CD4-positive, alpha-beta T cell treated with Interleukin-6 for 4 hours (primary cell): Measurements from ENCODE around the gene DUSP3.

ENCODE experiments used
- DNase-seq: peaks from one replicate; pipeline ENCODE4 v3.0.0-alpha.2; 2020; ENCODE audit warnings: mixed read lengths

The DUSP3 gene

GRCh38 chr17:43723697-43724359 lies 54.9 kb downstream of the DUSP3 start:
- no peak for DNase-seq

- DNase-seq = no peak
Measured at GRCh38 chr17:43722870-43723665, 55.7 kb downstream of the DUSP3 start.

- DNase-seq = no peak
Measured at GRCh38 chr17:43722269-43722619, 56.5 kb downstream of the DUSP3 start.

DNA sequence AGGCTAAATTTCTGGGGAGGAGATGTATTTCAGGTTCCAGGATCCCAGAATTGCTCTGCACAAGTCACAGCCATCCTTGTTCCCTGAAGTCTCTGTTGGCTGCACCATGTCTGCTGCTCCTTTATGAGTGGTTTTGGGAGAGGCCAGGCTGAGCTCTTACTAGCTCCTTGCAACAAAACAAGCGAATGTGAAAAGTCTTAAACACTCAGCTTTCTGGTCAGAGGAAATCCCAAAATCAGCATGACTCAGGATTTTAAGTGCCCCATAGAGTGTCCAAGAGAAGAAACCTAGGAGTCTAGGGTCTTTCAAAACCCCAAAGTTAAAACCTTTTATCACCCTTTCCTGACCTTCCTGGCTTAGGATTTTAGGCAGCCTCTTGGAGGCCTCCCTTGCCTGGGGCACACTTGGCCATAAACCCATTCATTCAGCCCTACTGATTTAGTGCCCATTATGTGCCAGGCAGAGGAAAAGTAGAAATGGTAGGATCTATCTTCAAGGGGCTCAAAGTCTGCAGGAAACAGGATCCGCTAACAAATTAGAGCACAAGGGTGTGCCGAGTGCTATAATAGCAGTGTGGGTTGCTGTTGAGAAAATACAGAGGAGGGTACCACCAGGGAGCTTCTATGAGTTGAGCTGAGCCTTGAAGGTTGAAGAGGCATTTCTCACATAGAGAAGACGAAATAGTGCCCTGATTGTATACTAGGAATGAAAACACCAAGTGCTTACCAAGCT lies 57.1 kb downstream of the DUSP3 start:
- DNase-seq = no peak

GRCh38 chr17:43720311-43721060 lies 58.3 kb downstream of the DUSP3 start:
- DNase-seq = peak; percentile 83

GRCh38 chr17:43719578-43719977 lies 59.2 kb downstream of the DUSP3 start:
- no peak for DNase-seq

GRCh38 chr17:43718544-43718943 lies 60.2 kb downstream of the DUSP3 start:
- DNase-seq = no peak

GRCh38 chr17:43717913-43718312 lies 60.9 kb downstream of the DUSP3 start:
- no peak for DNase-seq
